ENCODE results near the gene COL5A1.
"Not testable (repeated sequence)": the region's sequence is repeated elsewhere in the genome, so short reads cannot be mapped to it uniquely, and the experiment has no call there.

The COL5A1 gene

GRCh38 chr9:134666831-134667230 lies 25.2 kb downstream of the COL5A1 start:
- Histone ChIP-seq H3K9me3 (ENCODE audit: insufficient read depth, low read length) (no peaks in the 10 kb centered on the region), H3K4me3 (ENCODE audit: insufficient read length, low read depth) (no peak overlapping the region), H3K4me1 (ENCODE audit: insufficient read depth, insufficient read length) (peaks cover 2% of the 10 kb centered on the region), H3K27me3 (ENCODE audit: insufficient read depth, insufficient read length) (no peaks in the 10 kb centered on the region), H3K36me3 (ENCODE audit: insufficient read depth, insufficient read length, low read length) (peaks cover 84% of the 10 kb centered on the region), H3K9ac (ENCODE audit: insufficient read length, low read depth) (no peak overlapping the region)
- TF ChIP-seq YY1 (IDR thresholded peaks at IDR 0.05; ENCODE audit: insufficient read depth, insufficient read length) (no peak), ZNF274 (IDR thresholded peaks at IDR 0.05; ENCODE audit: low read depth, low read length) (no peak)
- DNase-seq (ENCODE audit: low read depth, low spot score) = no peak

GRCh38 chr9:134668977-134669376 lies 27.4 kb downstream of the COL5A1 start:
- H3K9me3 ChIP-seq (ENCODE audit: insufficient read depth, low read length); DNase-seq (ENCODE audit: low read depth, low spot score); H3K4me1 ChIP-seq (ENCODE audit: insufficient read depth, insufficient read length); H3K27me3 ChIP-seq (ENCODE audit: insufficient read depth, insufficient read length); H3K4me3 ChIP-seq (ENCODE audit: insufficient read length, low read depth); H3K9ac ChIP-seq (ENCODE audit: insufficient read length, low read depth): not testable (repeated sequence)
- H3K36me3 ChIP-seq (ENCODE audit: insufficient read depth, insufficient read length, low read length) = peaks cover 76% of the 10 kb centered on the region

- H3K4me3 ChIP-seq (ENCODE audit: insufficient read length, low read depth) = no peak overlapping the region
- H3K27me3 ChIP-seq (ENCODE audit: insufficient read depth, insufficient read length) = no peaks in the 10 kb centered on the region
- H3K9ac ChIP-seq (ENCODE audit: insufficient read length, low read depth) = no peak overlapping the region
- H3K9me3 ChIP-seq (ENCODE audit: insufficient read depth, low read length) = no peaks in the 10 kb centered on the region
- peaks cover 75% of the 10 kb centered on the region for H3K36me3 ChIP-seq (ENCODE audit: insufficient read depth, insufficient read length, low read length)
- TF ChIP-seq YY1 (IDR thresholded peaks at IDR 0.05; ENCODE audit: insufficient read depth, insufficient read length) (no peak), ZNF274 (IDR thresholded peaks at IDR 0.05; ENCODE audit: low read depth, low read length) (no peak), SUZ12 (IDR thresholded peaks at IDR 0.05; ENCODE audit: extremely low read depth, insufficient read depth, insufficient read length) (no peak)
- H3K4me1 ChIP-seq (ENCODE audit: insufficient read depth, insufficient read length) = no peaks in the 10 kb centered on the region
- no peak for DNase-seq (ENCODE audit: low read depth, low spot score)
Measured at GRCh38 chr9:134669399-134669955, 27.9 kb downstream of the COL5A1 start.

GRCh38 chr9:134670042-134670525 lies 28.5 kb downstream of the COL5A1 start:
- DNase-seq (ENCODE audit: low read depth, low spot score) = no peak
- Histone ChIP-seq H3K4me1 (ENCODE audit: insufficient read depth, insufficient read length) (no peaks in the 10 kb centered on the region), H3K9ac (ENCODE audit: insufficient read length, low read depth) (no peak overlapping the region), H3K4me3 (ENCODE audit: insufficient read length, low read depth) (no peak overlapping the region), H3K27me3 (ENCODE audit: insufficient read depth, insufficient read length) (no peaks in the 10 kb centered on the region), H3K9me3 (ENCODE audit: insufficient read depth, low read length) (no peaks in the 10 kb centered on the region), H3K36me3 (ENCODE audit: insufficient read depth, insufficient read length, low read length) (peaks cover 72% of the 10 kb centered on the region)
- TF ChIP-seq YY1 (IDR thresholded peaks at IDR 0.05; ENCODE audit: insufficient read depth, insufficient read length) = no peak
- no peak for TF ChIP-seq SUZ12 (IDR thresholded peaks at IDR 0.05; ENCODE audit: extremely low read depth, insufficient read depth, insufficient read length)
- no peak for TF ChIP-seq ZNF274 (IDR thresholded peaks at IDR 0.05; ENCODE audit: low read depth, low read length)

- Histone ChIP-seq H3K36me3 (ENCODE audit: insufficient read depth, insufficient read length, low read length) (peaks cover 71% of the 10 kb centered on the region), H3K4me1 (ENCODE audit: insufficient read depth, insufficient read length) (no peaks in the 10 kb centered on the region), H3K27me3 (ENCODE audit: insufficient read depth, insufficient read length) (no peaks in the 10 kb centered on the region), H3K4me3 (ENCODE audit: insufficient read length, low read depth) (no peak overlapping the region), H3K9me3 (ENCODE audit: insufficient read depth, low read length) (no peaks in the 10 kb centered on the region), H3K9ac (ENCODE audit: insufficient read length, low read depth) (no peak overlapping the region)
- TF ChIP-seq SUZ12 (IDR thresholded peaks at IDR 0.05; ENCODE audit: extremely low read depth, insufficient read depth, insufficient read length) = no peak
- no peak for TF ChIP-seq YY1 (IDR thresholded peaks at IDR 0.05; ENCODE audit: insufficient read depth, insufficient read length)
- TF ChIP-seq ZNF274 (IDR thresholded peaks at IDR 0.05; ENCODE audit: low read depth, low read length) = no peak
- no peak for DNase-seq (ENCODE audit: low read depth, low spot score)
Measured at GRCh38 chr9:134670851-134671281, 29.3 kb downstream of the COL5A1 start.

GRCh38 chr9:134671341-134672113 lies 29.9 kb downstream of the COL5A1 start:
- no peaks in the 10 kb centered on the region for H3K9me3 ChIP-seq (ENCODE audit: insufficient read depth, low read length)
- no peaks in the 10 kb centered on the region for H3K4me1 ChIP-seq (ENCODE audit: insufficient read depth, insufficient read length)
- DNase-seq (ENCODE audit: low read depth, low spot score) = no peak
- no peak overlapping the region for H3K9ac ChIP-seq (ENCODE audit: insufficient read length, low read depth)
- H3K4me3 ChIP-seq (ENCODE audit: insufficient read length, low read depth) = no peak overlapping the region
- peaks cover 67% of the 10 kb centered on the region for H3K36me3 ChIP-seq (ENCODE audit: insufficient read depth, insufficient read length, low read length)
- TF ChIP-seq YY1 (IDR thresholded peaks at IDR 0.05; ENCODE audit: insufficient read depth, insufficient read length) (no peak), SUZ12 (IDR thresholded peaks at IDR 0.05; ENCODE audit: extremely low read depth, insufficient read depth, insufficient read length) (no peak), ZNF274 (IDR thresholded peaks at IDR 0.05; ENCODE audit: low read depth, low read length) (no peak)
- no peaks in the 10 kb centered on the region for H3K27me3 ChIP-seq (ENCODE audit: insufficient read depth, insufficient read length)

- H3K36me3 ChIP-seq (ENCODE audit: insufficient read depth, insufficient read length, low read length) = peaks cover 54% of the 10 kb centered on the region
- H3K9me3 ChIP-seq (ENCODE audit: insufficient read depth, low read length) = no peaks in the 10 kb centered on the region
- TF ChIP-seq YY1 (IDR thresholded peaks at IDR 0.05; ENCODE audit: insufficient read depth, insufficient read length) (no peak), SUZ12 (IDR thresholded peaks at IDR 0.05; ENCODE audit: extremely low read depth, insufficient read depth, insufficient read length) (no peak), ZNF274 (IDR thresholded peaks at IDR 0.05; ENCODE audit: low read depth, low read length) (no peak)
- no peaks in the 10 kb centered on the region for H3K27me3 ChIP-seq (ENCODE audit: insufficient read depth, insufficient read length)
- H3K4me1 ChIP-seq (ENCODE audit: insufficient read depth, insufficient read length) = peaks cover 14% of the 10 kb centered on the region
- DNase-seq (ENCODE audit: low read depth, low spot score) = no peak
- no peak overlapping the region for H3K9ac ChIP-seq (ENCODE audit: insufficient read length, low read depth)
- H3K4me3 ChIP-seq (ENCODE audit: insufficient read length, low read depth) = no peak overlapping the region
Measured at GRCh38 chr9:134676361-134676760, 34.8 kb downstream of the COL5A1 start.
